GM23248 (cell line): ENCODE data around the gene DPH1. TPM values are rescaled to one million over a fixed set of nuclear protein-coding genes. Genes with fewer than 3 reads are reported as not detected.

Experiments used
- DNase-seq: peaks from one replicate; pipeline ENCODE4 v3.0.0-alpha.2; 2015
- H2AFZ ChIP-seq: fragments of 200-600 bp; sonication (generic); 2 replicates; pipeline ENCODE4 v1.6.1; 2016; ENCODE audit warnings: antibody characterized with exemption
- H3F3A ChIP-seq: fragments of 200-600 bp; sonication (generic); 2 replicates; pipeline ENCODE4 v1.6.1; 2016; ENCODE audit warnings: mild to moderate bottlenecking, antibody characterized with exemption, mixed run types; ENCODE audit not compliant: insufficient read depth
- H3K27ac ChIP-seq: fragments of 200-600 bp; sonication (generic); 2 replicates; pipeline ENCODE4 v1.5.1; 2016; ENCODE audit warnings: mild to moderate bottlenecking
- H3K27me3 ChIP-seq: fragments of 200-600 bp; sonication (generic); replicated peaks from 2 replicates; pipeline ENCODE4 v1.6.1; 2016; ENCODE audit warnings: mild to moderate bottlenecking; ENCODE audit not compliant: insufficient read depth
- H3K36me3 ChIP-seq: fragments of 200-600 bp; sonication (generic); 2 replicates; pipeline ENCODE4 v1.6.1; 2016; ENCODE audit warnings: low read depth, mild to moderate bottlenecking
- H3K4me1 ChIP-seq: fragments of 200-600 bp; sonication (generic); 2 replicates; pipeline ENCODE4 v1.6.1; 2016; ENCODE audit warnings: mild to moderate bottlenecking; ENCODE audit not compliant: insufficient read depth
- H3K4me2 ChIP-seq: fragments of 200-600 bp; sonication (generic); one replicate; pipeline ENCODE4 v1.6.1; 2016; ENCODE audit warnings: mild to moderate bottlenecking; ENCODE audit not compliant: unreplicated experiment
- H3K4me3 ChIP-seq: fragments of 200-600 bp; sonication (generic); 2 replicates; pipeline ENCODE4 v1.5.1; 2016; ENCODE audit warnings: mild to moderate bottlenecking
- H3K79me2 ChIP-seq: fragments of 200-600 bp; sonication (generic); 2 replicates; pipeline ENCODE4 v1.6.1; 2016; ENCODE audit warnings: mild to moderate bottlenecking; ENCODE audit not compliant: insufficient read depth
- H3K9ac ChIP-seq: fragments of 200-600 bp; sonication (generic); 2 replicates; pipeline ENCODE4 v1.6.1; 2016; ENCODE audit warnings: mild to moderate bottlenecking
- H3K9me2 ChIP-seq: fragments of 200-600 bp; sonication (generic); 2 replicates; pipeline ENCODE4 v1.6.1; 2016; ENCODE audit warnings: mixed run types, mild to moderate bottlenecking, moderate library complexity; ENCODE audit not compliant: insufficient read depth
- H3K9me3 ChIP-seq: fragments of 200-600 bp; sonication (generic); one replicate; pipeline ENCODE4 v1.6.1; 2017; ENCODE audit warnings: low read depth
- H4K20me1 ChIP-seq: fragments of 200-600 bp; sonication (generic); 2 replicates; pipeline ENCODE4 v1.6.0; 2016; ENCODE audit not compliant: insufficient read depth
- EZH2 ChIP-seq: fragments of 200-600 bp; sonication (generic); IDR thresholded peaks from 2 replicates; pipeline ENCODE4 v1.6.1; 2018; ENCODE audit warnings: antibody characterized with exemption, mild to moderate bottlenecking; ENCODE audit not compliant: insufficient read depth, poor library complexity, severe bottlenecking
- EZH2phosphoT487 ChIP-seq: fragments of 200-600 bp; sonication (generic); IDR thresholded peaks from 2 replicates; pipeline ENCODE4 v1.6.1; 2018; ENCODE audit warnings: antibody characterized with exemption, moderate library complexity, mild to moderate bottlenecking, low read depth; ENCODE audit not compliant: insufficient read depth
- WGBS, 2 experiments: methylation state at CpG; one replicate each; pipeline ENCODE4 v1.1.6; 2015 to 2017; ENCODE audit warnings: low lambda C conversion rate in 2 of 2, low coverage in 1 of 2; ENCODE audit errors: missing lambda C conversion rate in 2 of 2; 5-methylcytosine and 5-hydroxymethylcytosine counted together
- in situ Hi-C: fragments of 300-500 bp; cut with MboI; formaldehyde crosslinking; loops from 2 replicates; pipeline ENCODE4 v1.15.0; 2020
- polyA plus RNA-seq: library from polyadenylated mRNA; unstranded; fragments of >200 nt; fragmentation: Nextera tagmentation; extraction: Ambion mirVana; gene quantifications from 2 replicates; pipeline ENCODE4 v1.2.1, GENCODE V29; 2016
- total RNA-seq: library from RNA; depleted of rRNA; stranded (reverse); fragments of >200 nt; shearing (Covaris generic); gene quantifications from 2 replicates; pipeline ENCODE4 v1.2.3, GENCODE V29; 2014

The DPH1 gene
- total and polyA plus RNA-seq, 2 experiments from 2014 or later = 41.2 to 58.1 TPM

DNA sequence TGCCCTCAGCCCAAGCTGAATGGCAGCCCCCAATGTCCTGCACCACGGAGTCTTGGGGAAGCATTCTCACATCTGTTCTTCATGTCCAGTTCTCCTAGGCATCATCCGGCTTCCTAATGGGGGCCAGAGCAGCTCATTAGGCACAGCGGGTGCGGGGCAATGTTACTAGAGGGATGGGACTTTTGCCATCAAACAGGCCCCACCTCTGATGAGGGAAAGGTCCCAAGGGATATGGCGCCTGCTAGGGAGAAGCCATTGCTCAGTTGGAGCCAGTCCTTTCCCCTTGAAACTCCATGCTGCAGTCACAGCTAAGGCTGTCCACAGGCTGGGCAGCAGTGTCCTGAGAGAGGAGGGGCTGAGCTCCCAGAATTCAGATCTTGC lies 1.7 kb upstream of the DPH1 start:
- TF ChIP-seq EZH2 (no peak), EZH2phosphoT487 (no peak)
- no peak for DNase-seq
- no peaks in the 10 kb centered on the region for H3K36me3 ChIP-seq
- H3K4me1 ChIP-seq = peaks cover 17% of the 10 kb centered on the region
- H3K4me3 ChIP-seq = no peak overlapping the region
- in situ Hi-C loops = loop anchor here (5.0 kb wide), 1 partner anchor 121 kb away; no protein-coding TSS in a partner anchor
- WGBS, 2 experiments = 58 to 65% methylated on average over 5 of the region's 5 CpGs
- H3K9ac ChIP-seq = no peak overlapping the region
- no peak overlapping the region for H3K27ac ChIP-seq
- no peaks in the 10 kb centered on the region for H4K20me1 ChIP-seq
- H3K79me2 ChIP-seq = peaks cover 19% of the 10 kb centered on the region
- no peaks in the 10 kb centered on the region for H3K9me2 ChIP-seq
- H2AFZ ChIP-seq = no peak overlapping the region
- H3K27me3 ChIP-seq = no peaks in the 10 kb centered on the region; the same call in 1 of the 2 replicates
- H3F3A ChIP-seq = 0 out of 2 replicates have a peak, but pooled peaks cover 4% of the 10 kb centered on the region
- no peak overlapping the region for H3K4me2 ChIP-seq
- no peaks in the 10 kb centered on the region for H3K9me3 ChIP-seq

- TF ChIP-seq EZH2phosphoT487 (no peak), EZH2 (no peak)
- Histone ChIP-seq H3K9ac (no peak overlapping the region), H4K20me1 (no peaks in the 10 kb centered on the region), H3K36me3 (no peaks in the 10 kb centered on the region), H3F3A (peaks cover 9% of the 10 kb centered on the region; the same call in 1 of the 2 replicates), H3K79me2 (peaks cover 19% of the 10 kb centered on the region), H3K9me2 (no peaks in the 10 kb centered on the region), H3K27ac (no peak overlapping the region), H3K9me3 (no peaks in the 10 kb centered on the region), H3K27me3 (no peaks in the 10 kb centered on the region; the same call in 1 of the 2 replicates), H3K4me2 (no peak overlapping the region), H3K4me1 (peaks cover 22% of the 10 kb centered on the region), H2AFZ (no peak overlapping the region), H3K4me3 (no peak overlapping the region)
- DNase-seq = no peak
- in situ Hi-C loops = loop anchor here (5.0 kb wide), 1 partner anchor 121 kb away; no protein-coding TSS in a partner anchor
- WGBS, 2 experiments = 49 to 51% methylated on average over 6 of the region's 6 CpGs
These were observed 1.2 kb upstream of the DPH1 start for GRCh38 chr17:2028737-2029136.

DNA sequence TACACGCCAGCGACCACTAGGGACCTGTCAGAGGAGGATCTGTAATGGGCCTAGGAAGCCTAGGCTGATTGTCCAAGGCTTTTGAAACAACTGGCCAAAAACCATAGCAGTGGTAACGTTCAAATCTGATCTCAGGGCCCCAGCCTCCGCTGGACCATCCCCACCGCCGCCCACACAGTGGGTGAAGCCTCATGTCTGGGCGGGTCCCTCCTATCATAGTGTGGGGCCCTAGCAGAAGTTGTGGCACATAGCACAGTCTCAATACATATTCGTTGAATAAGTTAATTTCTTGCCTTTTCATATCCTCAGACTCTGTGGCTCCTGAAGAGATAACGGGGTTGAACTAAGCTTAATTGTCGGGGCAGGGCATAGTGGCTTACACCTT lies 818 bp downstream of the DPH1 start:
- no peaks in the 10 kb centered on the region for H3K9me3 ChIP-seq
- TF ChIP-seq EZH2phosphoT487 (no peak), EZH2 (no peak)
- in situ Hi-C loops = no loop called here
- H3K9ac ChIP-seq = peak overlapping the region; percentile 94
- 7 to 8% methylated on average over 10 of the region's 10 CpGs for whole genome bisulfite sequencing, 2 experiments
- H3K79me2 ChIP-seq = peaks cover 19% of the 10 kb centered on the region
- H3K4me1 ChIP-seq = peaks cover 26% of the 10 kb centered on the region
- peak; percentile 96 for DNase-seq
- H3K4me2 ChIP-seq = peak overlapping the region; percentile 77
- H3K27ac ChIP-seq = peak overlapping the region; percentile 84
- no peaks in the 10 kb centered on the region; the same call in 1 of the 2 replicates for H3K27me3 ChIP-seq
- H3F3A ChIP-seq = peaks cover 12% of the 10 kb centered on the region; the same call in 1 of the 2 replicates
- peak overlapping the region; percentile 53; the same call in 1 of the 2 replicates for H2AFZ ChIP-seq
- no peaks in the 10 kb centered on the region for H3K36me3 ChIP-seq
- H3K4me3 ChIP-seq = peak overlapping the region; percentile 96
- no peaks in the 10 kb centered on the region for H4K20me1 ChIP-seq
- no peaks in the 10 kb centered on the region for H3K9me2 ChIP-seq

- H3K4me3 ChIP-seq = no peak overlapping the region
- in situ Hi-C loops = no loop called here
- H3K79me2 ChIP-seq = peaks cover 19% of the 10 kb centered on the region
- H3K27ac ChIP-seq = peak overlapping the region; percentile 41
- peaks cover 12% of the 10 kb centered on the region; the same call in 1 of the 2 replicates for H3F3A ChIP-seq
- TF ChIP-seq EZH2 (no peak), EZH2phosphoT487 (no peak)
- H3K4me1 ChIP-seq = peaks cover 26% of the 10 kb centered on the region
- H3K36me3 ChIP-seq = peaks cover 5% of the 10 kb centered on the region; the same call in 1 of the 2 replicates
- H3K9ac ChIP-seq = peak overlapping the region; percentile 19; the same call in 1 of the 2 replicates
- 73 to 74% methylated on average over 7 of the region's 7 CpGs for WGBS, 2 experiments
- no peaks in the 10 kb centered on the region for H3K9me3 ChIP-seq
- H2AFZ ChIP-seq = no peak overlapping the region
- peak overlapping the region; percentile 22 for H3K4me2 ChIP-seq
- DNase-seq = peak; percentile 47
- no peaks in the 10 kb centered on the region for H3K27me3 ChIP-seq
- H3K9me2 ChIP-seq = no peaks in the 10 kb centered on the region
- no peaks in the 10 kb centered on the region for H4K20me1 ChIP-seq
These were observed 3.2 kb downstream of the DPH1 start for GRCh38 chr17:2033153-2033552.

DNA sequence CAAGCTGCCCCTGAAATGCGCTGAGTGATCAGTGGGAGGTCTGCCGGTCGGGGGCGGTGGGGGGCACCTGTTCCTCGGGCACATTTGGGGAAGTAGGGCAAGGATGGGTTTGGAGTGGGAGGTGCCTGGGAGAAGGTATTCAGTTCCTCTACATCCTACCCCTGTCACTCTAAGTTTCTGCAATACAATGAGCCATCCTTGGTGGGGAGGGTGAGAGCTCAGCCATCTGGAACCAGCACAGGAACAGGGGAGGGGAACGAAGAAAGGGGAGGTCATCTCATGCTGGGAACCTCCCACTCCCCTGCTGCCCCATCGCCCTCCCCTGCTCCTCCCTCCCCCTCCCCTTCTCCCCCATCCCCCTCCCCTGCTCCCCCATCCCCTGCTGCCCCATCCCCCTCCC lies 4.2 kb downstream of the DPH1 start:
- Histone ChIP-seq H4K20me1 (no peaks in the 10 kb centered on the region), H3K27ac (peak overlapping the region; percentile 41; the same call in 1 of the 2 replicates), H3K9ac (no peak overlapping the region), H3K9me2 (no peaks in the 10 kb centered on the region), H3K79me2 (peaks cover 19% of the 10 kb centered on the region), H3K4me1 (peaks cover 26% of the 10 kb centered on the region), H3K4me3 (no peak overlapping the region), H3K36me3 (peaks cover 5% of the 10 kb centered on the region; the same call in 1 of the 2 replicates), H3K27me3 (no peaks in the 10 kb centered on the region), H3F3A (peaks cover 12% of the 10 kb centered on the region; the same call in 1 of the 2 replicates), H2AFZ (no peak overlapping the region), H3K4me2 (peak overlapping the region; percentile 22), H3K9me3 (no peaks in the 10 kb centered on the region)
- TF ChIP-seq EZH2 = no peak
- 74 to 94% methylated on average over 5 to 7 of the region's 7 CpGs for WGBS, 2 experiments
- in situ Hi-C loops = no loop called here
- DNase-seq = peak; percentile 81
